AG08395 (cell line): ENCODE results near the gene SUPT4H1.
"Not testable (repeated sequence)": the region's sequence is repeated elsewhere in the genome, so short reads cannot be mapped to it uniquely, and the experiment has no call there.

ENCODE experiments used
- DNase-seq: peaks from one replicate; pipeline ENCODE4 v3.0.0; 2012; ENCODE audit warnings: mixed read lengths, low spot score

SUPT4H1 gene

DNA sequence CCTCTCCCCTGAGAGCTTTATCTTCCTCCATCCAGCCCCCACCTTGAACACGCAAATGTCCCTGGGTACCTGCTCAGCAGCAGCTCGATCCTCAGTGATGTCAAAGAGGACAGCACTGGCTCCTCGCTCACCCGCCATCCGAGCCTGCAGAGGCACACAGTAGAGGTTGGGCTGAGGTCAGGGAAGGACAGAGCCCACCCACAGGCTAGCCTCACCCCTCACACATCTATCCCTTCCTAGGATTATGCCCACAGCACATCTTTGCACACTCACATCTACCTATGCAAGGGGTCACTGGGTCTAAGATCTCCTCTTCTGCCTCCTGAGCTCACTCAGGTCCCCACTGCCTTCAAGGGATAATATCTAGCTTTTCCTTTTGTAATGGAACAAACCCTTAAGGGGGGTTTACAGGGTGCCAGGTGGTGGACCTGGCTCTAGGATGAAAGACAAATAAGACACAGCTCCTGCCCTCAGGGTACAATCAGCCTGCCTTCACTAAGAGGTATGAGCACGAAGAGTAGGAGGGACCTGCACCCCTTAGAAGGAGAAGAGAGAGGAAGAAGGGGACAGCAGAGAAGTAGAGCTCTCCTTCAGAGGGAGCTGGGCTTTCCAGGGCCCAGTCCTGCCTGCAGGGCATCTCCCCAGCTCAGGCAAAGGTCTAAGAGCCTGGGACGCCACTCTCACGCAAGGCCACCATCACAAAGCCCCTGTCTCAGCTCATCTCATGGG is 11.6 kb upstream of the SUPT4H1 start:
- DNase-seq, result no peak

DNA sequence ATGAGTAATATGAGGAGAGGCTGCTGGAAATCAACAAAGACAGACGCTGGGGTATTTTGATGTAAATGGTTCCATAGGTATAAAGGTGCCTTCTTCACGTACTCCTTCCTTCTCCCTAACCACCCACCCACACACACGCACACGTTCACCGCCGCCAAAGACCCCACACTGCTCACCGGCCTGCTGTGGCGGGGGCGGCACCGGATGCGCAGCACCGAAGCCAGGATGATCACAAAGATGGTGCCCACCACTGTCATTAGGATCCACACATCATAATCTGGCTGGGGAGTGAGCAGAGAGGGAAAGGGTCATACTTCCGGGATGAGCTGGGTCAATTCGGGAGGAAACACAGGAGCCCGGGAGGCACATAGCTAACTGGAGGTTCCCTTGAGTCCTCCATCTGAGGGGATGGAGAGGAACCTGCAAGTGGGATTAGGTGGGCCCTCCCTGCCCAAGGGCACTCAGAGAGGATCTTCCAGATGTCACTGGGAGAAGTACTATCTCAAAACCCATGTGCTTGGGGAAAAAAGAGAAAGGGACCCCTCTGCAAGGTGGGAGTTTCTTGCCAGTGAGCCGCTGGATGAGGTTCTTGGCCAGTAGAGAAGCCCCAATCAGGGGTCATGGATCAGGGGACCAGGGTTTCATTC is 10.5 kb upstream of the SUPT4H1 start:
- DNase-seq, result no peak

DNA sequence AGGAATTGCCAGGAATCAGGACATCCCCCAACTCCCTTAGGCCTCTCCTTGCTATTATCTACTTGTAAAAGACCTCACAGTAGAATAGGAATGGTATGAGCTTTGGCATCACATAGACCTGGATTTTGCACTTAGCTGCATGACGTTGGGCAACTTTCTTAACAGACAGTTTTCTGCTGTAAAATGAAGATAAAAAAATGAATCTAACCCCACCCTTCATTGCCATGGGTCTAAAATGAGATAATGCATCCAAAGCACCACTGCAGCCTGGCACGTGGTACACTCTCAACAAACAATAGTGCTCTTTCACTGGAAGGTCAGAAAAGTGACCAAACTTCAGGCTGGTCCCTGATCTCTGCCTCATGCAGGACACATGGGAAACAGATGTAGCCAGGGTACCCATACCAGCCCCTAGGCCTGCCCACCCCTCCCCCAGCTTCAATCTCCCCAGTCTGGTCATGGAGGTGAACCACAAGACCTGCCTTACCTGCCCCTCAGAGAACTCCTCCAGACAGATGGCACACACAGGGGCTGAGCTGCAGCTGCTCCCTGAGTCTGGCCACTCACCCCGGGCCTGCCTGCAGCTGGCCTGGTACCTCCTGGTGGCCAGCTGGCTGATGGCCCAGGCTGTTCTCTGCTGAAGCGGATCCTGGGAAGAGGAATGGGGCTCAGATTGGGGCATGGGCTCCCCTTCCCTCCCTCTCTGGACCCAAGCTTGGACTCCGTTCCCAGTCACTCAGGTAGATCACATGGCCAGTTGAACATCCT is 8.5 kb upstream of the SUPT4H1 start:
- no peak for DNase-seq

DNA sequence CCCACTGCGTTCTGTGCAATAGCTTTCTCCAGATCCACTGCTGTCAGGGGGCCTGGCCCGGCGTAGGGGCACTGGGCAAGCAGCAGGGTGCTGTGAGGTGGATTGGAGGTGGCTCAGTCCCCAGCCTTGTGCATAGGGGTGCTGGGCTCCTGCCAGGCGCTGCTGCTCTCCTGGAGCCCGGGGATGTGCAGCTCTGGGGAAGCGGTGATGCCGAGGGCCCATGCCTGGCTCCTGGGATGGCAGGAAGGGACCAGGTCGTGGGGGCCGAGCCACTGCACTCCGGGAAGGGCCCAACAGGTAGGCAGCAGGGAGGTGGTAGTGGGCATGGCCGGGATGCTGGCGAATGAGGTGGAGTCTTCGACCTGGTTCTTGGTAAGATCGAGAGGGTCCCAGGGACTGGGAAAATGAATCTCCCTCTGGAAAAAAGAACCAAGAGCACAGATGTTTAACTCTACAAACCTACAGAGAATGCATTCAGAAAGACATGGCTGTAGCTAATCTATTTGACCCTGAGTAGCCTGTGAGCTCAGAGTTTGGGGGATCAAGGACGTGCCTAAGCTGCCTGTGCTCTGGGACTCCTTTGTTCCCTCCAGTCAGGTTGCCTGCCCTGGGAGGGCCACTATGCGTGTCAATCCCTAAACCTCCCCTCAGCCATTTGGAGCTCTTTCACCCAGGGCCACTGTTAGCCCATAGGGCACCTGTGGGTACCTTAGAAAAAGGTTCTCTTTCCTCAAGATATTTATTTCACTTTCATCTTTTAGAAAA is 6.6 kb upstream of the SUPT4H1 start:
- DNase-seq, result no peak

DNA sequence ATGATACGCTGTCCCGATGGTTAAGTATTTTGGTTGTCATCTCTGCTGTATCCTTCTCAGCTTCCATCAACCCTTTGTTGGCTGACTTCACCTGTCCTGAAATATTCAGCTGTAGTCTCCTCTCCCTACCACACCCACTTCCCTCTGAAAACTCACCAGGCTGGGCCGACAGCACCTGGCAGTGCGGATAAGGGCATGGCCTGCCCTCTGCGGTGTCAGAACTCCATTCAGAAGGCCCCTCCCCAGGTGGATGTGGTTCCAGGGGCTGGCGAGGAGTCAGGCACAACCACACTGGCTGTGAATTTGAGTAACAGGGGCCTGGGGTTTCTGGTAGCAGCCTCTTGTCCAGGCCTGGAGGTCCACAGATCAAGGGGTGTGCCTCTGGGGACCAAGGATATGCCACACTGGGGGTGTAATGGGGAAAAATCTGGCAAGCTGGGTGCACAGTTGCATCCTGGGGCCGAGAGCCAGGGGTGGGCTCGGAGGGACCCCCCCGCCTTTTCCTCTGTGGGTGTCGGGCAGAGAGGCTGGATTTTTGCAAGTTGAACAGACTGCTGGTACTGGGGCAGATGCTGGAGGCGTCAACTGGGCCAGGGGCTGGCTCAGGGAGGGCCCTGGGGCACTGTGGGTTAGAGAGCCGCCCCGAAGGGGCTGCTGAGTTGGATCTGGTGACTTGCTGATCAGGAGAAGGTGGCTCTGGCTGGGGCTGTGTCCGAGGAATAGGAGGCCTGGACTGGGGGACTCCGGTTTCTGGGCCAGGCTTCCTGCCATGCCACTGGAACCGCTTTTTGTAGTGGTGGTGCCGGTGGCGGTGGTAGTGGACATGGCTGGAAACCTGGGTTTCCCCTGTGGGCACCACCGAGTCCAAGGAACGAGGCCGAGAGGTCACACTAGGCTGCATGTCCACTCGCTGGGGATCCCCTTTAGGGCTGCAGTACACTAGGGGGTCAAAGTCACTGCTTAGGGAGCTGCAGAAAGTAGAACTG is 5.6 kb upstream of the SUPT4H1 start:
- no peak for DNase-seq

DNA sequence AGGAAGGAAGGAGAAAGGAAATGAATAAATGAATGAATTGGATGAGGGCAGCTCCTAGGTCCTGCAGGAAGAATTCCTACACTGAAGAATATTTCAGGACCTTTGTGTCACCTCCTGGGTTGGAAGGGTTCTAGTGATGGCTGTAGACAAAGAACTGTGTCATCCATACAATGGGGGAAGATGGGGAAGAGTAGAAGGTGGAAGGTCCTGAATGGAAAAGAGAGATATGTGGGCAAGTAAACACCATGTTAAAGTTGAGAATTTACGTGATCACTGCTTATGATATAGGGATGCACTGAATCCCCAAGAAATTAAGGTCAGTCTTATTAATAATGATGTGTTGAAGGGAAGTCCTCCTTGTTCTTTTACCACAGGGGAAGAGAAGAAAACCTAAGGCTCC is 4.2 kb upstream of the SUPT4H1 start:
- DNase-seq, result no peak

DNA sequence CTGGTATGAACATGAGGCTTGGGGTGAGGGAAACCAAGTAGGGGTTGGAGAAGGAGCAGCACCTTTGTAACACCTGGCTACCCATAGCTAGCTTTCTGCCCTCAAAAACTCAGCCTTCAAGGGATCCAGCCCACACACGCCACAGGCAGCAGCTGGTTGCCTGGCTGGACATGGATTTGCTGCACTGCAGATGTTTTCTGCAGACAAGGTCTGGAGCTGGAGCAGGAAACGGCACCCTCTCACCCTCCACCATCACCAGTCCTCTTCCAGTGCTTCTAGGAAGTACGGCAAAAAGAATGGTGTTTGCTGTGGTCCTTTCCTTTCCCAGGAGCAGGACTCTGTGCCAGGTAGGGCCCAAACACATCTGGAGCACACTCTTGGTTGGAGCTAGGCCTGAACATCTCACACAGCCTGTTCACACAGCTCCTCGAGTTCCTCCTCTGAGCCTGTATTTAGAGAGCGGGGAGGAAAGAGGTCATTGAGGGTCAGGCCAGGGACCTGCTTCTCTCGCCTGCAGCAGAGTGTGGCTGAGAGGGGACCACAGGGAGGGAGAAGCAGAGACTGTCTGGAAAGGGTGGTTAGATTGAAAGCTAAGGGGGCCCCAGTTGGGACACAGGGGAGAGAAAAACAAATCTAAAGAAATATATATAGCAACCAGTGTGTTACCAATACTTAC is 2.7 kb upstream of the SUPT4H1 start:
- no peak for DNase-seq

DNA sequence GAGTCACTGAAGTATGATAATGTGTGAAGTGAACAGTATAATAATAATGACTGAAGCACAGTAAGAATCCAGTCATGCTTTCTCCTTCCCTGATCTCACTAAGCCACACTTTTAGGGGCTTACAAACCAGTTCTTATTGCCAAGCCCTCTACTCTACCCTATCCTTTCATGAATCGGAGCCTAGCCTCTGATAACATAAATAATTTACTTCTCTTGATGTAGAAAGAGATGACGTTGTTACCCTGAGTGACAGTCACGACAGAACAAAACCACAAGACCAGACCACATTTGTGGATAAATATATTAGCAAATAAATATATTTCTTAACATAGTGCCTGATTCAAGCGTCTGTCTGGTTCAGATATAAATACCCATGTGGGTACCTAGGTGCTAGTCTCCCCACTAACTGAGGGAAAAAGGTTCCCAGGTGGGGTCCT is 1.4 kb upstream of the SUPT4H1 start:
- no peak for DNase-seq

DNA sequence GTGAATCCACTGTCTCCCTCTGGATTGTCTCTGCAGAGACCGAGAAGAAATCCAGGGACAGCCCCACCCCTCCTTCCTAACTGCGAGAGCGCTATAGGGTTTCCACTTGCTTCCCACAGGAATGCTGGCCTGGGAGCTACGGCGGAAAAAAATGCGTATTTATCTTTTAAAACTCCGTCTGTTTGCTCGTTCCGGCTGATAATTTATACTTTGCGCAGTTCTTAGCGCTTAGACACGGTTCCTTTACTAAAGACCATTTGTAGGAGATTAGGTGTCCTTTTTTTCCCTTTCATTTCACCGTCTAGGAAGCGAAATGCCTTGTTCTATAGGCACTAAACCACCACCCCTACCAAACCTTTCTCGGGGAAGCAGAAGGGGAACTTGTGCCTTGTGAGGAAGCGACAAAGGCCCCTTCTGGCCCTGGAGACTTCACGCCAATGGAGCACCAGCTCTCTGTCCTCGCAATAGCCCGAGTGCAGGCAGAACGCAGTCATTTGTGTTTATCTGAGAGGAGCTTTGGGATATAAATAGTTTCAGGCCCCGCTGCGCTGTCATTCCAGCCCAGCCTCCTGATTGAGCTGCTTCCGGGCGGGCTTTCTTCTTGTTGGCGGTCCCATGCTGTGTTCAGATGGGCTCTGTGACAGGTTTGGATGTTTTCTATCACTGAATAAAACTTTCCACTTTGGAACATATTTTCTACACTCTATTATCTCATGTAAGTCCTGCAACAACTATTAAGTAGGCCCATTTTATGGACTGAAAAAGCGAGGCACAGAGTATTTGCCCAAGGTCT is 791 bp upstream of the SUPT4H1 start:
- peak; percentile 56 for DNase-seq

DNA sequence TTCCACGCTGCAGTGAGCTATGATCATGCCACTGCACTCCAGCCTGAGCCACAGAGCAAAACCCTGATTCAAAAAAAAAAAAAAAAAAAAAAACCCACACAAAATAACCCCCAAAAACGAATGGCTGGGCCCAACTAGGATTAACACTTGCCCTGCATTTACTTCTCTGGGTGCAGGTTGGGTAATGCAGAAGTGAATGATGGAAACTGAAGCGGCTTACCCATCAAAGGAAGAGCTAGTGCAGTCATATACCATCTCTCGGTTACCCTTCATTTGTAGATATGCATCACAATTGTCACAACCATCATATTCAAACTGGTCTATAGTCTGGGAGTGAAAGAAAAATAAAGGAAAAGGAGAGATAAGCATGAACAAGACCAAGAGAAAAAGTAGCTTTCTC is 819 bp downstream of the SUPT4H1 start:
- no peak for DNase-seq

DNA sequence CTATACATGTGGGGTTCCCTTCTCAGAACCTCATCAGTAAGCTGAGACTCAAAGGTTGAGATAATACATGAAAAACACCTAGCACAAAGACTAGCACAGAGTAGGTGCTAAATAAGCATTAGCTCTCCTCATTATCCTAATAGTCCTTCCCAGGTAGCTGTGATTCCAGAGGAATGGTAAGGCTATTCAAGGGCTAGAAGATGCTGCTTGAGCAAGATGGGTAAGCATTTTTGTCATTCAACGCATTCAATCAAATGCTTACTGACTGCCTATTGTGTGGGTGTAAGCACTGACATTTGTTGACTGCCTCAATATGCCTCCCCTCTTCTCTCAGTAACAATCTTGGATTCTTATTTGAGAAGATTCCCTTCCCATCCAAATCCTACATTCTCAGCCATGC is 4.0 kb downstream of the SUPT4H1 start:
- no peak for DNase-seq

DNA sequence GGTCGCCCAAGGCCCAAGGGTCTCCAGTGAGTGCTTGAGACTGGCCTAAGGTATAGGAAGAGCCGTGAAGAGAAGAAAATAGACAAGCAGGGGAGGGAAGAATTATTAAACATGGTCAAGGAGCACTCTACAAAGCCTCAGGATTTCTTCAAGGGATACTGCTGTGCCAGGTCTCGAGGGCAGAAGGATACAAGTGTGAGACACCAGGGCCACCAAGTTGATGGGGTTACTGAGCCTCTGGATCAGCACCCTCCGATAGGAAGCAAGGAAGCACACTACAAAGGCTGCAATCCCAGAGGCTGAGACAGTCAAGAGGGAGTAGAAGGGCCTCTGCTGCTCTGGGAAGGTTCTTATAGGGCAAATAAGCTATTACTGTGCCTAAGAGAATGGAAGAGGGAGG is 6.5 kb downstream of the SUPT4H1 start:
- no peak for DNase-seq

DNA sequence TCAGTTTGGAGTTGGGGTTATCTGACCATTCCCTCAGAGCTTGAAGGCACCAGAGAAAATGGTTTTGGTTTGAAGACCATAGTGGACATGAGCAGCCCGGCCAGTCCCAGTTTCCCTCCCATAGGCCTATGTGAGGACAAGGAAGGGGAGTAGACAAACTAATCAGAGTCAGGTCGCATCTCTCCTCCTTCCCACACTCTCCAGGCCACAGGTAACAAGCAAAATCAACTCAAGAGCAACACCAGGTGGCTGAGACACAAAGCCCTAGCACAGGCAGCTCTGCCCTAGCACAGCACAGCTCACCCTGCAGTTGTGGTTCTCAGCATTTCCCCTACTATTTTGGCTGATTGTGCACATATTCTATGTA is 7.2 kb downstream of the SUPT4H1 start:
- no peak for DNase-seq

DNA sequence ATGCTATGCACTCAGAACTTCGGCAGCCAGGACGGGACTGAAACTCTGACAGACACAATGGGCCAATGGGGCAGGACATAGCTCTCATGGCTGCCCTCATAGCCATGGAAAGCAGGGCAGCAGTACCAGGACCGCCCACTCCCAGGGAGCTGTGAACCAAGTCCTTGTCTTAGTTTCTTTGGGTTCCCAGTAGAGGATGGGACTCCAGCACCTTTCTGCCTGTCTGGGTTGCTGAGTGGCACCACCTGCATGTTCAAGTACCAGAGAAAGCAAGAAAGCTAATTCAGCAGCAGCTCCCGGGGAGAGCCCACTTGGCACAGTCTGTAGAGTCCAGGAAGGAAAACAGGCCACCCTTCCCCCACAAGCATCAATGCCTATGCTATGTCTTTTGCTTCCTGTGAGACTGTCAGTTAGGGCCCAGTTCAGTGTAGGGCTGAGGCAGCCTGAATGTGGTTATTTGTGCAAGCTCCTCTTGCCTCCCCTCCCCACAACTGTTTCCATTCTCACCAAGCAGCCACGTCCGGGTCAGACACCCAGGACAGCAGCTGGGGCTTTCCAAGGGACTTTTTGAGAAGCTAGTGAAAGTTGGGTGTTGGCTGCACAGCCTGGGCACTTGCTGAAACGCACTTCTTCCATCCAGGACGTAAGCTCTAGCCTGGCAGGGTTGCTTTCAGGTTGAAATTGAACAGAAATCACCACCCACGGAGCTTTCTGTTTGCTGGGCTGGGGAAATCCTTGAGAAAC is 7.8 kb downstream of the SUPT4H1 start:
- DNase-seq, result no peak

DNA sequence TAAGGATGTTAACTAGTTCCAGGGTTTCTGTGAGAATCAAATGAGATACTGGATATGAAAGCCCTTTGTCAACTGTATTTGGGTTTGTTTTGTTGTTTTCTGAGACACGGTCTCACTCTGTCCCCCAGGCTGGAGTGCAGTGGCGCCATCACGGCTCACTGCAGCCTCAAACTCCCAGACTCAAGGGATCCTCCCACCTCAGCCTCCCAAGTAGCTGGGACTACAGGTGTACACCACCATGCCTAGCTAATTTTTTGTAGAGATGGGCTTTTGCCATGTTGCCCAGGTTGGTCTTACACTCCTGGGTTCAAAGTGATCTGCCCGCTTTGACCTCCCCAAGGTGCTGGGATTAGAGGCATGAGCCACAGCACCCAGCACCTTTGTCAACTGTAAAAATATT is 8.9 kb downstream of the SUPT4H1 start:
- no peak for DNase-seq

DNA sequence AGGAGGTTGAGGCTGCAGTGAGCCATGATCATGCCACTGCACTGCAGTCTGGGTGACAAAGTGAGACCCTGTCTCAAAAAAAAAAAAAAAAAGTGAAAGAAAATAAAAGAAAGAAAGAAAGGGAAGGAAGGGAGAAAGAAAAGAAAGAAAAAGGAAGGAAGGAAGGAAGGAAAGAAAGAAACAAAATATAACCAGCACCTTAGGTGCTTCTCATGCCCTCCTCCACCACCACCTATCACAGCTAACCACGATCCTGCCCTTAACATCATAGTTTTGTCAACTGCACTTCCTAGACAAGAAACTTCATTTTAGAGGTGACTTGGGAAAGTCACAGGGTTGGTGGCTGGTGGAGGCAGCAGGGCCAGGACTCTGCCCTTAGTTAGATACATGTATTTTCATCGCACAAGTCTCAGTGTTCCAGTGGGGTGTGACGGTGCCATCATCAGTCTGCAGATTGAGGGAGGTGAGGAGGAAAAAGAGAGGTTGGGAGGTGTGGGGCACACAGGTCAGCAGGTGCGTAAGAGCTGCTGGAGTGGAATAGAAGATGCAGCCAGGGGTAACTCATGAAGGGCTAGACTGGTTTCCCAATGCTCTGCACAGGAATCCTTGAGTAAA is 10.0 kb downstream of the SUPT4H1 start:
- no peak for DNase-seq

DNA sequence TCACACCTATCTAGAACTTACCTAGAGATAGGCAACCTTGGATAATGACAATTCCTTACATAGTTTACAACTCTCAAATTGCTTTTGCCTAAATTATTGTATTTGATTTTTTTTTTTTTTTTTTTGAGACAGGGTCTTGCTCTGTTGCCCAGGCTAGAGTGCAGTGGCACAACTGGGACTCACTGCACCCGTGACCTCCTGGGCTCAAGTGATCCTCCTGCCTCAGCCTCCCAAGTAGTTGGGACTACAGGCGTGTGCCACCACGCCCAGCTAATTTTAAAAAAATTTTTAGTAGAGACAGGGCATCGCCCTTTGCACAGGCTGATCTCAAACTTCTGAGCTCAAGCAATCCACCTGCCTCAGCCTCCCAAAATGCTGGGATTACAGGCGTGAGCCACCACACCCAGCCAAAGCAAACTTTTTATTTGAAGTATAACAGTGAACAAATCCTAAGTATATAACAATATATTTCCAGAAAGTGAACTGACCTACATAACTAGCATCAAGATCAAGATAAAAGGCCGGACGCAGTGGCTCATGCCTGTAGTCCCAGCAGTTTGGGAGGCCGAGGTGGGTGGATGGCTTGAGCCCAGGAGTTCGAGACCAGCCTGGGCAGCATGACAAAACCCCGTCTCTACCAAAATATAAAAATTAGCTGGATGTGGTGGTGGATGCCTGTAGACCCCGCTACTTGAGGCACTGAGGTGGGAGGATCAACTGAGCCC is 10.7 kb downstream of the SUPT4H1 start:
- not testable (repeated sequence) for DNase-seq

DNA sequence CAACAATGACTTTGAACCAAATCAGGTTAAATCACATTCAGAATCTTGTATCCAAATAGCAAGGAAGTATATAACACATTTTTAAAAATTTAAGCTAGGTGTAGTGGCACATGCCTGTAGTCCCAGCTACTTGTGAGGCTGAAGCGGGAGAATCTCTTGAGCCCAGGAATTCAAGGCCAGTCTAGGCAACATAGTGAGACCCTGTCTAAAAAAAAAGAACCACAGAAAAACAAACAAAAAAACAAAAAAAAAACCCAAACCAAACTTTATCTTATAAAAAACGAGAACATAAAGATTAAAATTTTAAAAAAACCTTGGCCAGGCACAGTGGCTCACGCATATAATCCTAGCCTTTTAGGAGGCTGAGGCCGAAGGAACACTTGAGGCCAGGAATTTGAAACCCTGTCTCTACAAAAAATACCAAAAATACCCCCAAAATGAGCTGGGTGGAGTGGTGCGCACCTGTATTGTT is 11.6 kb downstream of the SUPT4H1 start:
- DNase-seq, result no peak
